T1000 (cell line): ENCODE data around the gene RBM34.
"Not testable (repeated sequence)": the region's sequence is repeated elsewhere in the genome, so short reads cannot be mapped to it uniquely, and the experiment has no call there.

Experiments used
- DNase-seq: peaks from one replicate; lab custom pipeline; 2025; ENCODE audit warnings: mixed read lengths; lab: John Stamatoyannopoulos, UW

The RBM34 gene

GRCh38 chr1:235091319-235092044, 69.6 kb downstream of the RBM34 start:
- not testable (repeated sequence) for DNase-seq

- no peak for DNase-seq
Observed at GRCh38 chr1:235090406-235091069, 70.5 kb downstream of the RBM34 start.

GRCh38 chr1:235088907-235089306, 72.1 kb downstream of the RBM34 start:
- DNase-seq = no peak

GRCh38 chr1:235088430-235088829, 72.6 kb downstream of the RBM34 start:
- no peak for DNase-seq

GRCh38 chr1:235087906-235088305, 73.1 kb downstream of the RBM34 start:
- DNase-seq = no peak

- not testable (repeated sequence) for DNase-seq
Observed at GRCh38 chr1:235085411-235086117, 75.5 kb downstream of the RBM34 start.
